ENCODE measurements around the gene GDI1.

DNA sequence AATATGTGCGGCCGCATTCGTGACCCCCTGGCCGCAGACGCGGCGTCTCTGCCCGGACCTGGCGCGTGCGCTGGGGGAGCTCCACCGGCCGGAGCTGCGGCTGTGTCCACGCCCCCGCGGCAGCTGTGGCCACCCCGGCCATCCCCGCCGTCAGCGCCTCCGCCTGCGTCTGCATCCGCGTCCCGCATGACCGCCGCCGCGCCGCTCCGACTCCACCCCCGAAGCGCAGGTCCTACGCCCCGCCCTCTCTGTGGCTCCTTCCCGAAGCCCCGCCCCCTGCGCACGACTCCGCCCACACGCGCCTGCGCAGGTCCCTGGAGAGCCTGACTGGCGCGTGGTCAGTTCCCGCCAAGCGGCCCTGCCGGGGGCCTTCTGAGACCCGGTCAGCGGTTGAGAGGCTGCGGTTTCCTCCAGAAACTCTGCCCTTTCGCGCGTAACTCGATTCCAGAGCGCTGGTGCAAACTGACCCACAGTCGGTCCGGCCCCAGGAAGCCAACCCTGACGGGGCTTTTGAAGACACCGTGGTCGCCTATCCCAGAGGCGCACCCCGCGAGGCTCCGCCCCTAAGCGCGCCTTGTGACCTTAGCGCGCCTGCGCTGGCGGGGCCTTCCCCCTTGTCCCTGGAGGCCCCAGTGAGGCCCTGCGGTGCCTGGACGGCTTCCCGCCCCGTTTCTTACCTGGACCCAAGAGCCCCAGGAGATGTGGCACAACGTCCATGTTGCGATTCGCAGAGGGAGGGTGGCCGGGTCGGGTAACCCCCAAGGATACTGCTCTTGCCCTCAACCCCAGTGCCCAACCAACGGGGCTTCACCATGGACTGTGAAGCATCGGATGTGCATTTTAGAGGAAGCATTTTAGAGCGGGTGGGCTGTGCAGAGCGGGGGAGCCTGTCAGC lies 42.0 kb downstream of the GDI1 start, which contains the start of gene LAGE3:
- no peak for TF ChIP-seq YY1 (IDR thresholded peaks at IDR 0.05; ENCODE audit: insufficient read depth, insufficient read length)
- no peak for TF ChIP-seq SUZ12 (IDR thresholded peaks at IDR 0.05; ENCODE audit: extremely low read depth, insufficient read depth, insufficient read length)
